Nephron progenitor cell (in vitro differentiated cells): Measurements from ENCODE around the gene TGM6.

Experiments
- DNase-seq: peaks from one replicate; pipeline ENCODE4 v3.0.0; 2021
- H3K27ac Mint-ChIP-seq: 2 replicates; pipeline ENCODE4 v1.8.0; 2021; ENCODE audit warnings: mild to moderate bottlenecking, moderate library complexity, mixed read lengths
- H3K27me3 Mint-ChIP-seq: 2 replicates; pipeline ENCODE4 v1.8.0; 2021; ENCODE audit warnings: mild to moderate bottlenecking, low read depth, mixed read lengths; ENCODE audit not compliant: poor library complexity
- H3K36me3 Mint-ChIP-seq: 2 replicates; pipeline ENCODE4 v1.8.0; 2021; ENCODE audit warnings: low read depth, mixed read lengths
- H3K4me1 Mint-ChIP-seq: 2 replicates; pipeline ENCODE4 v1.8.0; 2021; ENCODE audit warnings: mixed read lengths
- H3K4me3 Mint-ChIP-seq: 2 replicates; pipeline ENCODE4 v1.8.0; 2021; ENCODE audit warnings: mild to moderate bottlenecking, moderate library complexity, mixed read lengths
- H3K9me3 Mint-ChIP-seq: 2 replicates; pipeline ENCODE4 v1.8.0; 2021; ENCODE audit warnings: mild to moderate bottlenecking, moderate library complexity, mixed read lengths
- CTCF ChIP-seq: fragments of 200-600 bp; sonication (generic); IDR thresholded peaks from 2 replicates; pipeline ENCODE4 v1.5.0; 2021; ENCODE audit warnings: antibody characterized with exemption

TGM6 gene

DNA sequence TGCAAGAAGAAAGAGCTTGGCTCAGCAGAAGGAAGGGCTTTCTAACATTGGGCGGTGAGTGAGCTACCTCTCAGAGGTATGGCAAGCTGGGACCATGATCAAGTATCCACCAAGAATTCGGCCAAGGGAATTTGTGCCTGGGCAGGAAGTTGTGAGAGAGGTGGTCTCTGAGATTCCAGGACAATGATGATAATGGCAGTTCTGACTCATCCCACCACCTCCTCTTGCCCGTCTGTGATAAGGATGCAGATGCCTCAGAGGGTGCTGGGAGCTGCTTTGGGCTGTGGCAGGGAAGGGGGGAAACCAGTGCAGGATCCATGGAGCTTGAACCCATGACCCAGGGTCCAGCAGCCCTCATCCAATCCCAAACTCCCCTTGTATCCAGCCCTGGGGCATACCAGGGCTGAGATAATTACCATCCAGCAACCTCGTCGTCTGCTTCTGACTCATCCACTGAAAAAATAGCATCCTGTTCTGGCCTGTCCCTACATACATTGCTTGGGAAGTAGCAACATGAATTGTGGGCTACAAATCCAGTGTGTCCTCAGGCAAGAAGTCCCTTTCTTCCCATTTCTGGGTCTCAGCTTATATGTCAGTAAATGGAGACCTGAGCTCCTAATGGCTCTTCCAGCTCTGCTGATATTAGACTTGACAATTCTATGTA, 5.9 kb downstream of the TGM6 start:
- Mint-ChIP-seq H3K36me3 (no peaks in the 10 kb centered on the region), H3K27ac (no peak overlapping the region), H3K27me3 (peaks cover 10% of the 10 kb centered on the region), H3K4me3 (no peak overlapping the region), H3K9me3 (no peaks in the 10 kb centered on the region), H3K4me1 (peaks cover 6% of the 10 kb centered on the region)
- no peak for DNase-seq
- no peak for TF ChIP-seq CTCF

GRCh38 chr20:2387180-2387577, 6.5 kb downstream of the TGM6 start:
- Mint-ChIP-seq H3K27me3 (peaks cover 11% of the 10 kb centered on the region), H3K4me3 (no peak overlapping the region), H3K36me3 (no peaks in the 10 kb centered on the region), H3K27ac (no peak overlapping the region), H3K9me3 (no peaks in the 10 kb centered on the region), H3K4me1 (peaks cover 6% of the 10 kb centered on the region)
- peak; percentile 58 for TF ChIP-seq CTCF
- peak; percentile 65 for DNase-seq

- TF ChIP-seq CTCF, result no peak
- no peak overlapping the region for H3K27ac Mint-ChIP-seq
- DNase-seq, result no peak
- no peak overlapping the region for H3K4me3 Mint-ChIP-seq
- H3K4me1 Mint-ChIP-seq, result peaks cover 6% of the 10 kb centered on the region
- no peaks in the 10 kb centered on the region for H3K36me3 Mint-ChIP-seq
- no peaks in the 10 kb centered on the region for H3K9me3 Mint-ChIP-seq
- peaks cover 14% of the 10 kb centered on the region for H3K27me3 Mint-ChIP-seq
Observed at GRCh38 chr20:2387580-2387979, 6.9 kb downstream of the TGM6 start.

- no peak overlapping the region for H3K27ac Mint-ChIP-seq
Observed at GRCh38 chr20:2390951-2391675, 10.4 kb downstream of the TGM6 start.

DNA sequence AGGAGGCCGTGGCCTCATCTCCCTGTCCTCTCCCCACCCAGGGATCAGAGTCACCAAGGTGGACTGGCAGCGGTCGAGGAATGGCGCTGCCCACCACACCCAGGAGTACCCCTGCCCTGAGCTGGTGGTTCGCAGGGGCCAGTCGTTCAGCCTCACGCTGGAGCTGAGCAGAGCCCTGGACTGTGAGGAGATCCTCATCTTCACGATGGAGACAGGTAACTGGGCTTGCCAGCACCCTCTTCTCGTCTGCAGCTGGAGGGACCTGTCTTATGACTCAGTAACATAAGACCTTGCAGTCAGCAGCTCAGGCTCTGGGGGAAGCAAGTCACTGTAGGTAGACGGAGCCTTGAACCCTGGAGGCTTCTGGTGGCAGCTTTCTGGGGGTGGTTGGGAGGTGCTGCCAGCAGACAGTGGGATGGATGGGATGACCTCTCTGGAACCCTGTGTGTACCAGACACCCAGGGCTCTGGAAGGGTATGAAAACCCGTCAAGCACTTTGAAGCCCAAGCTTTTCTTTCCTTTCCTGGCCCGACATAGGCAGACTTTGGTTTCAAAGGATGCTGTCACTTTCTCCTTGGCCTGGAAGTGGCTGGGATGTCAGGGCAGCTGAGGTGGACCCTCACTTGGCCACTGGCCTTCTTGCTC, 13.8 kb downstream of the TGM6 start:
- no peaks in the 10 kb centered on the region for H3K4me1 Mint-ChIP-seq
- H3K27me3 Mint-ChIP-seq, result peaks cover 14% of the 10 kb centered on the region
- no peak overlapping the region for H3K4me3 Mint-ChIP-seq
- no peaks in the 10 kb centered on the region for H3K9me3 Mint-ChIP-seq
- H3K36me3 Mint-ChIP-seq, result no peaks in the 10 kb centered on the region
- no peak for TF ChIP-seq CTCF
- no peak for DNase-seq
- no peak overlapping the region for H3K27ac Mint-ChIP-seq

More at GRCh38 chr20:2390951-2391675, 10.4 kb downstream of the TGM6 start:
- DNase-seq, result no peak
- Mint-ChIP-seq H3K4me1 (no peaks in the 10 kb centered on the region), H3K36me3 (no peaks in the 10 kb centered on the region), H3K27me3 (peaks cover 19% of the 10 kb centered on the region), H3K9me3 (no peaks in the 10 kb centered on the region), H3K4me3 (no peak overlapping the region)
- no peak for TF ChIP-seq CTCF
